Chondrocyte (in vitro differentiated cells): ENCODE measurements around the gene PIK3C2B. TPM values are rescaled to one million over a fixed set of nuclear protein-coding genes. Genes with fewer than 3 reads are reported as not detected.
"Not testable (repeated sequence)": the region's sequence is repeated elsewhere in the genome, so short reads cannot be mapped to it uniquely, and the experiment has no call there.

ENCODE experiments used
- DNase-seq: peaks from one replicate; pipeline ENCODE4 v3.0.0; 2021; ENCODE audit warnings: mixed read lengths, low spot score
- H3K27ac Mint-ChIP-seq: one replicate; pipeline ENCODE4 v1.8.0; 2021; ENCODE audit warnings: mild to moderate bottlenecking, moderate library complexity, mixed read lengths; ENCODE audit not compliant: unreplicated experiment
- H3K27me3 Mint-ChIP-seq: 2 replicates; pipeline ENCODE4 v1.8.0; 2021; ENCODE audit warnings: low read depth, mixed read lengths
- H3K36me3 Mint-ChIP-seq: 2 replicates; pipeline ENCODE4 v1.8.0; 2021; ENCODE audit warnings: low read depth, mixed read lengths
- H3K4me1 Mint-ChIP-seq: 2 replicates; pipeline ENCODE4 v1.8.0; 2021; ENCODE audit warnings: low read depth, mild to moderate bottlenecking, mixed read lengths
- H3K4me3 Mint-ChIP-seq: one replicate; pipeline ENCODE4 v1.8.0; 2021; ENCODE audit warnings: mild to moderate bottlenecking, moderate library complexity, mixed read lengths; ENCODE audit not compliant: unreplicated experiment
- H3K9me3 Mint-ChIP-seq: 2 replicates; pipeline ENCODE4 v1.8.0; 2021; ENCODE audit warnings: low read depth, mixed read lengths
- CTCF ChIP-seq: fragments of 200-600 bp; sonication (generic); IDR thresholded peaks from 2 replicates; pipeline ENCODE4 v1.5.0; 2021; ENCODE audit warnings: antibody characterized with exemption, mild to moderate bottlenecking, moderate library complexity
- total RNA-seq: library from RNA; stranded (reverse); gene quantifications from 3 replicates; pipeline ENCODE4 v1.2.1, GENCODE V29; 2021

PIK3C2B gene
- total RNA-seq, 1 donor from 2014 or later, result 19.5 TPM

DNA sequence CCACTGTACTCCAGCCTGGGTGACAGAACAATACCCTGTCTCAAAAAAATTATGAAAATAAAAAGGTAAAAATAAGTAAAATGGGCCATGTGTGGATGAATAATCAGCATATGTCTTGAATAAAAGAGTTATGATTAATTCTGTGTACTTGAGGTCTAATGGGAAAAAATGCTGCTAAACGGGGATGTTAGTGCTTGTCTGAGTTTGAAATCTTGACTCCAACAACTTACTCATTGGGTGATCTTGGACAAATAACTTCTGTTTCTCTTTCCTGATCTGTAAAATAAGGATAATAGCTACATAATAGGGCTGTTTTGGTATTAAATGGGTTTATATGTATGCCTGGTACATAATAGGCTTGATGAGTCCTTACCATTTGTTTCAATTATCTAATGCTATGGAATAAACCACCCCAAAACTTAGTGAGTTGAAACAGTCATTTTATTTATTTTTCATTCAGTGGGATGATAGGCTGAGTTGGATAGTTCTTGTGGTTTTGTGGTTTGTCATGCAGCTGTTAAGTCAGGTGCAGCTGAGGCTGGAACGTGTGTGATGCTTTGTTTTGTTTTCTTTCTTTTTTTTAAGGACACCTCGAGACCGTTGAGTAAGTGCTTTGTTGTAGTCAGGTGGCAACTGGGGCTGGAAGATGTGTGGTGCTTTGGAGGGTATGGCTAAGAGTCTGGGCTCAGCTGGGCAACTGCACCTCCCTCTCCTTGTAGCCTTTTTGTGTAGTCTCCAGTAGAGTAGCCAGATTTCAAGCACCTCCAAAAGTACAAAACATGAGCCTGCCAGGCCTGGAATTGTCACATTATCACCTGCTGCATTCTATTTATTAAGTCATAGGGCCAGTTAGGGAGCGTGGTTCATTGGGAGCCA is 26.5 kb upstream of the PIK3C2B start:
- H3K27ac Mint-ChIP-seq, result peak overlapping the region; percentile 80
- no peaks in the 10 kb centered on the region for H3K9me3 Mint-ChIP-seq
- peaks cover 14% of the 10 kb centered on the region for H3K36me3 Mint-ChIP-seq
- DNase-seq, result no peak
- H3K27me3 Mint-ChIP-seq, result no peaks in the 10 kb centered on the region
- peaks cover 36% of the 10 kb centered on the region for H3K4me1 Mint-ChIP-seq
- TF ChIP-seq CTCF, result no peak
- H3K4me3 Mint-ChIP-seq, result no peak overlapping the region

- not testable (repeated sequence) for H3K27me3 Mint-ChIP-seq, H3K36me3 Mint-ChIP-seq, H3K9me3 Mint-ChIP-seq, DNase-seq
- Mint-ChIP-seq H3K4me1 (peaks cover 27% of the 10 kb centered on the region), H3K27ac (peak overlapping the region; percentile 27), H3K4me3 (peak overlapping the region; percentile 60)
Measured at GRCh38 chr1:204517382-204517781, 22.8 kb upstream of the PIK3C2B start.

DNA sequence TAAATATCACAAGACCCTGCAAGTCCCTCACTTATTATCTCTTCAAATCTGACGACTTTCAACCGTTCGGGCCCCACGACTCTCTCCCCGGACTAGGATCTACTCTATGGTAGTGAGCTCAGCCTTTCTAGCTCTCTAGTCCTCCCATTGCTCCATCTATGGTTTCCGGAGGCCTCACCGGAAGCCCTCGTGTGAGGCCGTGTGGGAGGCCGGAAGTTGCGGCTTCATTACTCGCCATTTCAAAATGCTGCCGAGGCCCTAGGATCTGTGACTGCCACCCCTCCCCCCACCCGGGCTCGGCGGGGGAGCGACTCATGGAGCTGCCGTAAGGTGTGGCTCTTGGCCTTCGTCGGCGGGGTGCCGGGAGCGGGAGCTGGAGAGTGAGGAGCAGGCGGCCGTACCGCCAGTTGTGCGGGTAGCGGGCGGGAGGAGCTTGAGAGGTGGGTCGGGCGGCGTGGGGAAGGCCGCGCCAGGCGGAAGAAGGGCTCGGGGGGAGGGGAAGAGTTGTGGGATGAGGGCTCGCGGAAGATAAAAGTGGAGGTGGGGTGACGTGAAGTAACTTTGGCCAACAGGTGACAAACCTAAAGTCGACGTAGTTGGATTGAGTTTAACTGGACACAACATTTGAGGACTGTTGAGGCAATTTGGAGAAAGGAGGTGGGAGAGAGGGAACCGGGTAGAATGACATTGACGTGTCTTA is 21.7 kb upstream of the PIK3C2B start, which contains the start of gene MDM4:
TSS of gene MDM4 (plus strand) at position 227 of the 700 bp plus-strand sequence. CDS start 9,113 bp downstream, outside the sequence.
- Mint-ChIP-seq H3K27me3 (no peaks in the 10 kb centered on the region), H3K4me3 (no peak within 1 kb of the TSS), H3K4me1 (peaks cover 24% of the 10 kb centered on the region)

DNA sequence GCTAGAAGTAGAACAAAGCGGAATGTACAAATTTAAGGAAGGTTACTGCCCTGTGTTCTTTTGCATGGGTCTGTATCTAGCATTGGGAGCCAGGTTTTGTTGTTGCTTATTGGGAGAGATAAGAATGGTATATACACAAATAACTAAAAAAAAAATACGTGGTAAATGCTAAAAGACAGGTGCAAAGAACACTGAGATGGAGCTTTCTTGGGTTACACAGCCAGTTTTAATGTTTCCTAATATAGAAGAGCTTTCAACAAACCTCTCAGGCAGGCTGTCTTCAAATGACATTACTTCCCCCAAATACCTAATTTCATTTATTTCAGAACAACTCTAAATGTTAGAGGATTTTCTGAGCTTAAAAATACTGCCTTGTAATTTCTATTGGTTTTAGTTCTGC is 20.2 kb upstream of the PIK3C2B start:
- peaks cover 2% of the 10 kb centered on the region for H3K36me3 Mint-ChIP-seq
- no peaks in the 10 kb centered on the region for H3K27me3 Mint-ChIP-seq
- peaks cover 14% of the 10 kb centered on the region for H3K4me1 Mint-ChIP-seq
- no peaks in the 10 kb centered on the region for H3K9me3 Mint-ChIP-seq
- DNase-seq, result no peak
- H3K27ac Mint-ChIP-seq, result no peak overlapping the region
- H3K4me3 Mint-ChIP-seq, result no peak overlapping the region
- TF ChIP-seq CTCF, result no peak

More for the DNA sequence above, 21.7 kb upstream of the PIK3C2B start, which contains the start of gene MDM4:
- peak; percentile 15 for TF ChIP-seq CTCF
- H3K9me3 Mint-ChIP-seq, result no peaks in the 10 kb centered on the region
- peaks cover 2% of the 10 kb centered on the region for H3K36me3 Mint-ChIP-seq
- DNase-seq, result no peak
- no peak within 1 kb of the TSS for H3K27ac Mint-ChIP-seq

- no peaks in the 10 kb centered on the region for H3K27me3 Mint-ChIP-seq
- H3K4me3 Mint-ChIP-seq, result no peak overlapping the region
- TF ChIP-seq CTCF, result no peak
- H3K36me3 Mint-ChIP-seq, result peaks cover 2% of the 10 kb centered on the region
- H3K4me1 Mint-ChIP-seq, result peaks cover 7% of the 10 kb centered on the region
- no peak overlapping the region for H3K27ac Mint-ChIP-seq
- DNase-seq, result no peak
- H3K9me3 Mint-ChIP-seq, result no peaks in the 10 kb centered on the region
Measured at GRCh38 chr1:204513117-204513716, 18.6 kb upstream of the PIK3C2B start.
